ENCODE data around the gene ENPP1.

- no peak for TF ChIP-seq POLR2AphosphoS5 (IDR thresholded peaks at IDR 0.05; ENCODE audit: low read depth, low read length)
- TF ChIP-seq POLR2A (IDR thresholded peaks at IDR 0.05; ENCODE audit: low read depth, low read length): no peak
- no peak for TF ChIP-seq TAF1 (IDR thresholded peaks at IDR 0.05; ENCODE audit: borderline replicate concordance, low read depth, low read length)
Measured at GRCh38 chr6:131844243-131844841, 36.5 kb downstream of the ENPP1 start.

Measured in GM12892 (cell line).